Neuronal stem cell (in vitro differentiated cells): ENCODE results near the gene CCDC192.
"Not testable (repeated sequence)": the region's sequence is repeated elsewhere in the genome, so short reads cannot be mapped to it uniquely, and the experiment has no call there.

Source experiments
- DNase-seq: peaks from one replicate; pipeline ENCODE4 v3.0.0-alpha.2; 2013; ENCODE audit warnings: low spot score
- H2AFZ ChIP-seq: one replicate; pipeline ENCODE4 v1.6.1; 2013; ENCODE audit warnings: mild to moderate bottlenecking, low read length, inconsistent platforms
- H2AK5ac ChIP-seq: 2 replicates; pipeline ENCODE4 v1.6.1; 2013; ENCODE audit warnings: low read depth, mild to moderate bottlenecking, inconsistent platforms, low read length, moderate library complexity, mixed read lengths
- H2BK120ac ChIP-seq: 2 replicates; pipeline ENCODE4 v1.6.1; 2013; ENCODE audit warnings: low read depth, mild to moderate bottlenecking, inconsistent platforms, low read length, moderate library complexity, mixed read lengths
- H2BK12ac ChIP-seq: one replicate; pipeline ENCODE4 v1.6.1; 2013; ENCODE audit warnings: low read length, inconsistent platforms
- H2BK15ac ChIP-seq: 2 replicates; pipeline ENCODE4 v1.6.1; 2013; ENCODE audit warnings: mild to moderate bottlenecking, low read length, inconsistent platforms, mixed read lengths
- H2BK5ac ChIP-seq: one replicate; pipeline ENCODE4 v1.6.1; 2013; ENCODE audit warnings: inconsistent platforms, mild to moderate bottlenecking, low read length, moderate library complexity
- H3K14ac ChIP-seq: one replicate; pipeline ENCODE4 v1.6.1; 2013; ENCODE audit warnings: low read length, inconsistent platforms
- H3K18ac ChIP-seq: 2 replicates; pipeline ENCODE4 v1.6.1; 2013; ENCODE audit warnings: low read length, inconsistent platforms
- H3K23ac ChIP-seq: 2 replicates; pipeline ENCODE4 v1.6.1; 2013; ENCODE audit warnings: low read depth, mild to moderate bottlenecking, mixed read lengths, low read length, inconsistent platforms; ENCODE audit not compliant: poor library complexity
- H3K27ac ChIP-seq: replicated peaks from 3 replicates; pipeline ENCODE4 v1.5.1; 2013; ENCODE audit warnings: low read length, inconsistent platforms
- H3K27me3 ChIP-seq, 3 experiments: 2 replicates each; pipeline ENCODE4 v1.6.1; 2013; ENCODE audit warnings: low read length in 3 of 3, mild to moderate bottlenecking in 2 of 3, inconsistent platforms in 1 of 3, low read depth in 1 of 3, mixed read lengths in 1 of 3, moderate library complexity in 1 of 3; ENCODE audit not compliant: control insufficient read depth in 3 of 3, insufficient read depth in 3 of 3
- H3K36me3 ChIP-seq, 2 donors: replicated peaks in 1 of 2; 2 replicates each; pipeline ENCODE4 v1.6.1; 2013; ENCODE audit warnings: low read length in 2 of 2; ENCODE audit not compliant: control insufficient read depth in 2 of 2, insufficient read depth in 2 of 2
- H3K4ac ChIP-seq: 2 replicates; pipeline ENCODE4 v1.6.1; 2013; ENCODE audit warnings: inconsistent platforms, mild to moderate bottlenecking, low read length, moderate library complexity
- H3K4me1 ChIP-seq, 2 donors: 1 replicate in 1 of 2; 2 replicates in 1 of 2; pipeline ENCODE4 v1.6.1; 2013; ENCODE audit warnings: low read length in 2 of 2, low read depth in 1 of 2; ENCODE audit not compliant: control insufficient read depth in 2 of 2, insufficient read depth in 1 of 2
- H3K4me2 ChIP-seq: one replicate; pipeline ENCODE4 v1.6.1; 2013; ENCODE audit warnings: mild to moderate bottlenecking, low read length, inconsistent platforms; ENCODE audit not compliant: insufficient read depth, poor library complexity, severe bottlenecking
- H3K4me3 ChIP-seq, 2 donors: 2 replicates each; pipeline ENCODE4 v1.5.1; 2013; ENCODE audit warnings: low read length in 2 of 2, mild to moderate bottlenecking in 2 of 2, inconsistent platforms in 1 of 2, moderate library complexity in 1 of 2
- H3K79me1 ChIP-seq: one replicate; pipeline ENCODE4 v1.6.1; 2013; ENCODE audit warnings: low read depth, mild to moderate bottlenecking, inconsistent platforms, low read length, moderate library complexity
- H3K9ac ChIP-seq: one replicate; pipeline ENCODE4 v1.6.1; 2013; ENCODE audit warnings: mild to moderate bottlenecking, low read depth, low read length, inconsistent platforms; ENCODE audit not compliant: poor library complexity
- H3K9me3 ChIP-seq, 2 donors: replicated peaks in 1 of 2; 2 replicates each; pipeline versions ENCODE3 to v1.6.1; 2013; ENCODE audit warnings: low read length in 2 of 2, mild to moderate bottlenecking in 2 of 2, inconsistent platforms in 1 of 2, low read depth in 1 of 2, mixed read lengths in 1 of 2, moderate library complexity in 1 of 2; ENCODE audit not compliant: control insufficient read depth in 2 of 2, insufficient read depth in 1 of 2
- H4K8ac ChIP-seq: one replicate; pipeline ENCODE4 v1.6.1; 2013; ENCODE audit warnings: low read depth, mild to moderate bottlenecking, inconsistent platforms, low read length, moderate library complexity
- H4K91ac ChIP-seq: one replicate; pipeline ENCODE4 v1.6.1; 2013; ENCODE audit warnings: low read length, low read depth, mild to moderate bottlenecking, inconsistent platforms; ENCODE audit not compliant: poor library complexity
- WGBS, 2 donors: extraction: QIAGEN DNeasy Blood & Tissue Kit; methylation state at CpG; one replicate each; pipeline ENCODE4 v1.1.7; 2013; ENCODE audit warnings: missing lambda C conversion rate in 2 of 2, mixed read lengths in 1 of 2; ENCODE audit not compliant: insufficient read length in 2 of 2, insufficient replicate concordance in 1 of 2; ENCODE audit errors: extremely low coverage in 2 of 2; 5-methylcytosine and 5-hydroxymethylcytosine counted together

The CCDC192 gene

DNA sequence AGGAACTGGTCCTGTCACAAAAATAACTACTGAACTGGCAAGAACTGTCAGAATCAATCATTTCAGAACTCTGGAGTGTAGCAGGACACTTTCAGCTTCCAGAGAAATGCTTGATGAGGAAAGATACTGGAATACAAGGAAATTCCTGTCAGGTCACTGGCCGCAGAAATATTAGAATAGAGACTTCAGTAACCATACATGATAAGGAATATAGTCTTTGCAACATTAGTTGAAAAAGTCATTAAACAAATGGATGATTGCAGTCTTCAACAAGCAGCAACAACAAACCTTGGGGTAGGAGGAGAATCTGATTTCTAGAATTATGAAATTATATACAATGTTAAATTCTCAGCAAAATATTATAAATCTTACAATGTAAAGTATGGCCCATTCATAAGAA is 88.2 kb downstream of the CCDC192 start:
- H3K18ac ChIP-seq = no peak overlapping the region
- H4K91ac ChIP-seq = no peak overlapping the region
- no peak overlapping the region for H3K27ac ChIP-seq
- peaks cover 4 to 7% of the 10 kb centered on the region in 2 donors for H3K4me1 ChIP-seq
- WGBS, 2 donors = no CpG with 5 or more reads among the region's 1 CpG
- H3K4me3 ChIP-seq = no peak overlapping the region
- no peak overlapping the region for H2BK15ac ChIP-seq
- no peak overlapping the region for H2BK5ac ChIP-seq
- H3K23ac ChIP-seq = no peak overlapping the region
- no peaks in the 10 kb centered on the region for H3K36me3 ChIP-seq
- no peaks in the 10 kb centered on the region for H3K27me3 ChIP-seq
- no peak overlapping the region for H4K8ac ChIP-seq
- H3K9ac ChIP-seq = no peak overlapping the region
- H2AFZ ChIP-seq = no peak overlapping the region
- no peak overlapping the region for H2BK120ac ChIP-seq
- H3K14ac ChIP-seq = no peak overlapping the region
- H3K9me3 ChIP-seq = no peaks in the 10 kb centered on the region
- no peak overlapping the region for H2AK5ac ChIP-seq
- no peak overlapping the region for H3K4me2 ChIP-seq
- DNase-seq = no peak
- no peak overlapping the region for H2BK12ac ChIP-seq
- no peak overlapping the region for H3K4ac ChIP-seq
- no peaks in the 10 kb centered on the region for H3K79me1 ChIP-seq

DNA sequence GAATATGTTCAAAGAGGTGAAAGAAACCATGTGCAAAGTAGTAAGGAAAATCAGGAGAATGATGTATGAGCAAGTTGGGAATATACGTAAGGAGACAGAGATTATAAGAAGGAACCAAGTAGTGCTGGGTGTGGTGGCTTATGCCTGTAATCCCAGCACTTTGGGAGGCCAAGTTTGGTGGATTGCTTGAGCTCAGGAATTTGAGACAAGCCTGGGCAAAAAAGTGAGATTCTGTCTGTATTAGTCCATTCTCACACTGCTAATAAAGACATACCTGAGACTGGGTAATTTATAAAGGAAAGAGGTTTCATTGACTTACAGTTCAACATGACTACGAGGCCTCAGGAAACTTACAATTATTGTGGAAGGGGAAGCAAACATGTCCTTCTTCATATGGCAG is 88.7 kb downstream of the CCDC192 start:
- not testable (repeated sequence) for H3K23ac ChIP-seq, H4K91ac ChIP-seq

DNA sequence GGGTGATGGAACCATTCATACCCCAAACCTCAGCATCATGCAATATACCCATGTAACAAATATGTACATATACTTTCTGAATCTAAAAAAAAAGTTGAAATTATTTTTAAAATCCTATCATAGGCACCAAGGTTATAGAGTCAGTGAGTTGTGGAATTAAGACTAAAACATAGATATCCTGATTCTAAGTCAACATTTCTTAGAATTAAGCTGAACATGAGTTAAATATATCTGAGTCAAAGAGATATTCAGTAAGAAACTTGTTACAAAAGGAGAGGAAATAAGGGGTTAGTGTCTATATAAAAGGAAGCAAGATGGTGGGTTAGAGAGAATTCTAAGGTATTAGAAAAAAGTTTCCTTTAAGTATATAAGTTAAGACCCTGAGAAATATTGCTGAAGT is 89.9 kb downstream of the CCDC192 start:
- DNase-seq = no peak
- H2BK120ac ChIP-seq = no peak overlapping the region
- H3K23ac ChIP-seq = no peak overlapping the region
- H3K9ac ChIP-seq = no peak overlapping the region
- H4K91ac ChIP-seq = no peak overlapping the region
- no peak overlapping the region for H3K4me2 ChIP-seq
- peaks cover 6 to 9% of the 10 kb centered on the region in 2 donors for H3K4me1 ChIP-seq
- no peak overlapping the region for H2AK5ac ChIP-seq
- no peaks in the 10 kb centered on the region for H3K79me1 ChIP-seq
- H3K4ac ChIP-seq = no peak overlapping the region
- H3K27me3 ChIP-seq = no peaks in the 10 kb centered on the region
- no peak overlapping the region for H2BK15ac ChIP-seq
- no peaks in the 10 kb centered on the region for H3K9me3 ChIP-seq
- H3K14ac ChIP-seq = no peak overlapping the region
- H3K27ac ChIP-seq = no peak overlapping the region
- no peak overlapping the region for H4K8ac ChIP-seq
- H2BK12ac ChIP-seq = no peak overlapping the region
- H3K4me3 ChIP-seq = no peak overlapping the region
- H2BK5ac ChIP-seq = no peak overlapping the region
- H3K18ac ChIP-seq = no peak overlapping the region
- H2AFZ ChIP-seq = no peak overlapping the region
- no peaks in the 10 kb centered on the region for H3K36me3 ChIP-seq

More for the DNA sequence above, 88.7 kb downstream of the CCDC192 start:
- not testable (repeated sequence) for H2AK5ac ChIP-seq, H3K14ac ChIP-seq, H3K4me2 ChIP-seq, H2BK12ac ChIP-seq, H2BK120ac ChIP-seq, H3K9ac ChIP-seq, H2BK5ac ChIP-seq, H3K4me3 ChIP-seq, H3K4ac ChIP-seq, H3K18ac ChIP-seq, H3K27me3 ChIP-seq, H3K79me1 ChIP-seq, DNase-seq, H2AFZ ChIP-seq, H2BK15ac ChIP-seq, H3K9me3 ChIP-seq, H3K36me3 ChIP-seq, H4K8ac ChIP-seq, H3K27ac ChIP-seq, H3K4me1 ChIP-seq
- WGBS, 2 donors = no CpG with 5 or more reads among the region's 2 CpGs

DNA sequence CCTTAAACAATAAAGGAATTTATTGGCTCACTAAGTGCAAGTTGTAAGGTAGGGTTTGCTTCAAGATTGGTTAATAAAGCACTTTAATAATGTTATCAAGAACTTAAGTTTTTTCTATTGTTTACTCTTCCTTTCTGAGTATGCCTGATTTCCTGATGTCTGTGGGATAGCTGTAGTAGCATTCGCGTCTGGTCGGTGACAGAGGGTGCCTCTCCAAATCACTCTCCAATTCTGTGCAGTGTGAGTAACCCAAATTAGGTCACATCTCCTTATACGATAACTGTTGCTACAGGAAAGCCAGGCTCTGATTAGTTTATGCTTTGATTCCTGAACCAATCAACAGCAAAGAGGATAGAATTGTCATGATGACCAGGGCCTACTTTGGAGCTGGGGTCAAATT is 90.7 kb downstream of the CCDC192 start:
- Histone ChIP-seq H2BK15ac (no peak overlapping the region), H4K8ac (no peak overlapping the region), H3K4me2 (no peak overlapping the region), H4K91ac (no peak overlapping the region), H3K23ac (no peak overlapping the region), H3K18ac (no peak overlapping the region), H3K9me3 (no peaks in the 10 kb centered on the region), H2AFZ (no peak overlapping the region), H3K79me1 (no peaks in the 10 kb centered on the region), H3K36me3 (no peaks in the 10 kb centered on the region), H2BK5ac (no peak overlapping the region), H3K4me1 (peaks cover 6 to 11% of the 10 kb centered on the region in 2 donors), H3K4ac (no peak overlapping the region), H2BK12ac (no peak overlapping the region), H3K4me3 (no peak overlapping the region), H3K14ac (no peak overlapping the region), H2BK120ac (no peak overlapping the region), H3K9ac (no peak overlapping the region), H2AK5ac (no peak overlapping the region), H3K27ac (no peak overlapping the region), H3K27me3 (no peaks in the 10 kb centered on the region)
- DNase-seq = no peak
- no CpG with 5 or more reads among the region's 4 CpGs for WGBS, 2 donors
